PC-9 (cell line): ENCODE measurements around the gene MFF.

Source experiments
- EZH2 ChIP-seq: fragments of 200-600 bp; sonication (generic); IDR thresholded peaks from 2 replicates; pipeline ENCODE4 v1.8.0; 2017; ENCODE audit warnings: antibody characterized with exemption, low read depth
- TF ChIP-seq, protein P1 (sequence below): fragments of 200-600 bp; sonication (generic); conservative IDR thresholded peaks from 2 replicates; pipeline ENCODE4 v1.6.1; 2017; ENCODE audit warnings: mixed run types, antibody characterized with exemption, mild to moderate bottlenecking, moderate library complexity

DNA sequence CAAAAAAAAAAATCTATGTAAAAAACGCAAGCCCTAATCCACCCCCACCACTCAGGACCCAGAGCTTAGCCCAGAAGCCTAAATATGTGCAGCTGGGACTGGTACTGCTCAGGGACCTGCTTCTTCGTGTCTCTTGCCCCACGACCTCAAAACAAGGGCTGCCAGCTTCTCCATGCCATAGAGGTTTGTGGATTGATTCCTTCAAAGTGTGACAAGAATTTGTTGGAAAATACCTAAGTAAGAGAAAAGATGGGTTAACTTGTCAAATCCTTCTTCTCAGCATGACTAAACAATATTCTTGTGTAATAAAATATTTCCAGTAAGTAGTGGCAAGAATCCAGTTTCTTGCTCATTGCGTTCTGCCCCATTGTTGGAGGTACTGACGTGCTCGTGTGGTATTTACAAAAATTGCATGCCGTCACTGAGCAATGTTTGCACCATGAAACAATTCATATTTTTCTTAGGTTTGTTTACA is 63.5 kb downstream of the MFF start:
- TF ChIP-seq, protein P1, sequence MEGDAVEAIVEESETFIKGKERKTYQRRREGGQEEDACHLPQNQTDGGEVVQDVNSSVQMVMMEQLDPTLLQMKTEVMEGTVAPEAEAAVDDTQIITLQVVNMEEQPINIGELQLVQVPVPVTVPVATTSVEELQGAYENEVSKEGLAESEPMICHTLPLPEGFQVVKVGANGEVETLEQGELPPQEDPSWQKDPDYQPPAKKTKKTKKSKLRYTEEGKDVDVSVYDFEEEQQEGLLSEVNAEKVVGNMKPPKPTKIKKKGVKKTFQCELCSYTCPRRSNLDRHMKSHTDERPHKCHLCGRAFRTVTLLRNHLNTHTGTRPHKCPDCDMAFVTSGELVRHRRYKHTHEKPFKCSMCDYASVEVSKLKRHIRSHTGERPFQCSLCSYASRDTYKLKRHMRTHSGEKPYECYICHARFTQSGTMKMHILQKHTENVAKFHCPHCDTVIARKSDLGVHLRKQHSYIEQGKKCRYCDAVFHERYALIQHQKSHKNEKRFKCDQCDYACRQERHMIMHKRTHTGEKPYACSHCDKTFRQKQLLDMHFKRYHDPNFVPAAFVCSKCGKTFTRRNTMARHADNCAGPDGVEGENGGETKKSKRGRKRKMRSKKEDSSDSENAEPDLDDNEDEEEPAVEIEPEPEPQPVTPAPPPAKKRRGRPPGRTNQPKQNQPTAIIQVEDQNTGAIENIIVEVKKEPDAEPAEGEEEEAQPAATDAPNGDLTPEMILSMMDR = no peak
- no peak for TF ChIP-seq EZH2
